Measurements from ENCODE around the gene MFAP3L.

MFAP3L gene

GRCh38 chr4:170015285-170015684 lies 10.9 kb downstream of the MFAP3L start:
- DNase-seq: no peak

GRCh38 chr4:170014359-170015011 lies 11.7 kb downstream of the MFAP3L start:
- DNase-seq: no peak

- no peak for DNase-seq
Measured at GRCh38 chr4:170012629-170012958, 13.6 kb downstream of the MFAP3L start.

- no peak for DNase-seq
Measured at GRCh38 chr4:170011921-170012628, 14.1 kb downstream of the MFAP3L start.

- no peak for DNase-seq
Measured at GRCh38 chr4:170009291-170009690, 16.9 kb downstream of the MFAP3L start.

- DNase-seq: no peak
Measured at GRCh38 chr4:170008801-170009200, 17.4 kb downstream of the MFAP3L start.

- DNase-seq: no peak
Measured at GRCh38 chr4:170008371-170008770, 17.8 kb downstream of the MFAP3L start.

- DNase-seq: no peak
Measured at GRCh38 chr4:170007113-170007512, 19.1 kb downstream of the MFAP3L start.

- no peak for DNase-seq
Measured at GRCh38 chr4:170005472-170005871, 20.7 kb downstream of the MFAP3L start.

- no peak for DNase-seq
Measured at GRCh38 chr4:170004651-170005295, 21.4 kb downstream of the MFAP3L start.

- no peak for DNase-seq
Measured at GRCh38 chr4:170003071-170004070, 22.8 kb downstream of the MFAP3L start.

- no peak for DNase-seq
Measured at GRCh38 chr4:170001745-170002267, 24.4 kb downstream of the MFAP3L start.

- DNase-seq: no peak
Measured at GRCh38 chr4:170001011-170001744, 25.0 kb downstream of the MFAP3L start.

- DNase-seq: no peak
Measured at GRCh38 chr4:169999923-170000322, 26.3 kb downstream of the MFAP3L start.

- DNase-seq: no peak
Measured at GRCh38 chr4:169998981-169999380, 27.2 kb downstream of the MFAP3L start.

GRCh38 chr4:169996379-169997240 lies 29.6 kb downstream of the MFAP3L start:
- DNase-seq: no peak

- no peak for DNase-seq
Measured at GRCh38 chr4:169993531-169993930, 32.7 kb downstream of the MFAP3L start.

- no peak for DNase-seq
Measured at GRCh38 chr4:169988252-169988651, 37.9 kb downstream of the MFAP3L start.

GRCh38 chr4:169987327-169988228 lies 38.6 kb downstream of the MFAP3L start:
- DNase-seq: no peak

GRCh38 chr4:169986369-169986768 lies 39.8 kb downstream of the MFAP3L start:
- no peak for DNase-seq

Data from NK-92 treated with Interleukin-12 subunit alpha and Interleukin-12 subunit beta, amount 100 ng/mL, for 24 hours (cell line).